SK-N-SH (cell line): ENCODE data around the gene NCOA5. TPM values are rescaled to one million over a fixed set of nuclear protein-coding genes. Genes with fewer than 3 reads are reported as not detected.
"Not testable (repeated sequence)": the region's sequence is repeated elsewhere in the genome, so short reads cannot be mapped to it uniquely, and the experiment has no call there.

Experiments used
- CTCF ChIA-PET: fragments of 300-600, 350-600 bp; formaldehyde crosslinking; extraction: SDS; loops from one replicate; lab custom pipeline; 2021; lab: Yijun Ruan, JAX
- POLR2A ChIA-PET: fragments of 350-600 bp; sonication (Branson Sonifier 250); formaldehyde crosslinking; extraction: SDS; loops from one replicate; lab custom pipeline; 2020; ENCODE audit warnings: antibody characterized with exemption, inconsistent platforms; lab: Yijun Ruan, JAX
- DNase-seq: peaks from one replicate; pipeline ENCODE4 v3.0.0; 2012
- H2AFZ ChIP-seq: fragments of 200-600 bp; sonication (generic); 2 replicates; pipeline ENCODE4 v1.8.1; 2016; ENCODE audit warnings: antibody characterized with exemption, mild to moderate bottlenecking, low read depth
- H3F3A ChIP-seq: fragments of 200-600 bp; sonication (generic); replicated peaks from 2 replicates; pipeline ENCODE3; 2016; ENCODE audit warnings: antibody characterized with exemption, mild to moderate bottlenecking; ENCODE audit not compliant: insufficient read depth
- H3K27ac ChIP-seq, 2 experiments: fragments of 200-500 bp in 1 of 2; fragments of 200-600 bp in 1 of 2; sonication (Bioruptor generic) in 1 of 2; sonication (generic), shearing (Covaris generic) in 1 of 2; 2 replicates each; pipeline versions ENCODE4 v1.5.1 to v1.6.1; 2014 to 2016; ENCODE audit warnings: low read depth in 2 of 2, inconsistent platforms in 1 of 2, low read length in 1 of 2, mild to moderate bottlenecking in 1 of 2, mixed read lengths in 1 of 2
- H3K27me3 ChIP-seq: fragments of 200-600 bp; sonication (generic), shearing (Covaris generic); 2 replicates; pipeline ENCODE4 v1.6.1; 2016; ENCODE audit warnings: mixed run types; ENCODE audit not compliant: insufficient read depth
- H3K36me3 ChIP-seq, 2 experiments: fragments of 200-500 bp in 1 of 2; fragments of 200-600 bp in 1 of 2; sonication (Bioruptor generic) in 1 of 2; sonication (generic) in 1 of 2; replicated peaks in 1 of 2; 2 replicates each; pipeline versions ENCODE3 to v1.5.1; 2014 to 2016; ENCODE audit warnings: low read length in 1 of 2, mild to moderate bottlenecking in 1 of 2; ENCODE audit not compliant: insufficient read depth in 2 of 2, control insufficient read depth in 1 of 2
- H3K4me1 ChIP-seq, 2 experiments: fragments of 200-500 bp in 1 of 2; fragments of 200-600 bp in 1 of 2; sonication (Bioruptor generic) in 1 of 2; sonication (generic), shearing (Covaris generic) in 1 of 2; 2 replicates each; pipeline versions ENCODE4 v1.5.1 to v1.6.1; 2014 to 2016; ENCODE audit warnings: low read depth in 1 of 2, low read length in 1 of 2, mixed run types in 1 of 2; ENCODE audit not compliant: insufficient read depth in 2 of 2, control insufficient read depth in 1 of 2
- H3K4me2 ChIP-seq: fragments of 200-600 bp; sonication (generic), shearing (Covaris generic); 2 replicates; pipeline ENCODE4 v1.6.1; 2017; ENCODE audit warnings: mixed run types
- H3K4me3 ChIP-seq, 2 experiments: fragments of 200-500 bp in 1 of 2; fragments of 200-600 bp in 1 of 2; sonication (Bioruptor generic) in 1 of 2; sonication (generic), shearing (Covaris generic) in 1 of 2; 2 replicates each; pipeline versions ENCODE4 v1.5.1 to v1.8.1; 2014 to 2016; ENCODE audit warnings: low read depth in 2 of 2, inconsistent platforms in 1 of 2, low read length in 1 of 2, mild to moderate bottlenecking in 1 of 2, mixed read lengths in 1 of 2, moderate library complexity in 1 of 2
- H3K79me2 ChIP-seq: fragments of 200-600 bp; sonication (generic); 2 replicates; pipeline ENCODE4 v1.8.1; 2017; ENCODE audit warnings: mild to moderate bottlenecking; ENCODE audit not compliant: insufficient read depth
- H3K9ac ChIP-seq: fragments of 200-600 bp; sonication (generic); 2 replicates; pipeline ENCODE4 v1.6.1; 2017; ENCODE audit warnings: mixed run types
- H3K9me2 ChIP-seq: fragments of 200-600 bp; sonication (generic); 2 replicates; pipeline ENCODE4 v1.6.1; 2017; ENCODE audit warnings: mixed run types
- H3K9me3 ChIP-seq: fragments of 200-600 bp; sonication (generic); 2 replicates; pipeline ENCODE4 v1.6.1; 2017; ENCODE audit warnings: mixed run types, mild to moderate bottlenecking, moderate library complexity
- H4K20me1 ChIP-seq: fragments of 200-600 bp; sonication (generic); 2 replicates; pipeline ENCODE4 v1.6.1; 2017; ENCODE audit warnings: mild to moderate bottlenecking, mixed run types; ENCODE audit not compliant: insufficient read depth
- EP300 ChIP-seq, 2 experiments: IDR thresholded peaks; 2 replicates each; pipeline versions ENCODE4 v1.4.0 to v1.6.1; 2012; ENCODE audit warnings: borderline replicate concordance in 1 of 2, low read depth in 1 of 2, low read length in 1 of 2
- FOXM1 ChIP-seq: IDR thresholded peaks from 2 replicates; pipeline ENCODE4 v1.4.0; 2012; ENCODE audit warnings: low read depth, mild to moderate bottlenecking
- GATA2 ChIP-seq: sonication (generic); formaldehyde crosslinking; IDR thresholded peaks from 2 replicates; pipeline ENCODE4 v1.5.0; 2020; ENCODE audit warnings: mild to moderate bottlenecking, missing genetic modification reagents
- JUND ChIP-seq: IDR thresholded peaks from 2 replicates; pipeline ENCODE4 v1.4.0; 2012
- MEF2A ChIP-seq: IDR thresholded peaks from 2 replicates; pipeline ENCODE4 v1.4.0; 2012; ENCODE audit warnings: low read depth, borderline replicate concordance
- MXI1 ChIP-seq: IDR thresholded peaks from 2 replicates; pipeline ENCODE4 v1.6.1; 2012; ENCODE audit warnings: mild to moderate bottlenecking, low read depth, low read length, improper control_type of control experiment
- POLR2AphosphoS5 ChIP-seq: IDR thresholded peaks from 2 replicates; pipeline ENCODE4 v1.6.1; 2012; ENCODE audit warnings: low read depth, low read length
- RAD21 ChIP-seq: IDR thresholded peaks from 2 replicates; pipeline ENCODE4 v1.6.1; 2012; ENCODE audit warnings: mild to moderate bottlenecking, low read length
- SIN3A ChIP-seq: IDR thresholded peaks from 2 replicates; pipeline ENCODE4 v1.6.1; 2012; ENCODE audit warnings: low read depth, mild to moderate bottlenecking, low read length, moderate library complexity, borderline replicate concordance
- SMC3 ChIP-seq: IDR thresholded peaks from 2 replicates; pipeline ENCODE4 v1.6.1; 2012; ENCODE audit warnings: low read depth, low read length, improper control_type of control experiment
- TCF12 ChIP-seq: IDR thresholded peaks from 2 replicates; pipeline ENCODE4 v1.4.0; 2012
- YY1 ChIP-seq: IDR thresholded peaks from 2 replicates; pipeline ENCODE4 v1.4.0; 2012; ENCODE audit warnings: low read depth, mild to moderate bottlenecking
- WGBS: methylation state at CpG from one replicate; pipeline ENCODE4 v1.1.6; 2017; ENCODE audit warnings: low lambda C conversion rate; 5-methylcytosine and 5-hydroxymethylcytosine counted together
- polyA plus RNA-seq, 3 experiments: library from polyadenylated mRNA; depleted of rRNA; stranded (reverse); fragments of >200 nt; gene quantifications; 2 replicates each; pipeline ENCODE4 v1.2.3, GENCODE V29; 2012
- TF ChIP-seq, protein P1 (sequence below): fragments of 150-350 bp; IDR thresholded peaks from 2 replicates; pipeline ENCODE4 v1.6.1; 2016; ENCODE audit warnings: mild to moderate bottlenecking, low read depth, low read length
- TF ChIP-seq, protein P2 (sequence below): IDR thresholded peaks from 2 replicates; pipeline ENCODE4; 2012
- TF ChIP-seq, protein P3 (sequence below): fragments of 150-350 bp; IDR thresholded peaks from 2 replicates; pipeline ENCODE4 v1.6.1; 2017; ENCODE audit warnings: antibody characterized with exemption, low read length, low read depth, borderline replicate concordance

The NCOA5 gene
- polyA plus RNA-seq, 1 of the 3 experiments (the other 2 are of a cell fraction): 20.4 TPM

DNA sequence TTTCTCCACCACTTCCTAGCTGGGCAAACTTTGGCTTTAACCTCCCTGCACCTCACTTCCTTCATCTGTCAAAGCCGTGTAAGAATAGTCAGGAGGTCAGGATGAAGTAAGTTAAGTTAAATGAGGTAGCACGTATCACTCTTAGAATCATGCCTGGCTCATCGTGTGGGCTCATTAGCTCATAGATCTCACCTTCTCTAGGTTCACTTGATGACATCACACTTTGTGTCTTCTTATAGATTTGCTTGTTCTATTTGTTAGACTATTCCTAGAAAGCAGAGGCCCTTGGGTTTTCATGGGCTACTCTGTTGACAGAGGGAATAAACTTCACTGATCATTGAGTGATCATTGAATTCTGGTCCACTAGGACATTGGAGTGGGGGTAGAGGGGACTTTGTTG lies 12.2 kb upstream of the NCOA5 start (continued):
- no peak for TF ChIP-seq RAD21
- no peak for TF ChIP-seq GATA2 (CRISPR knock-in tag)
- TF ChIP-seq SIN3A: no peak
- no peak for TF ChIP-seq JUND
- no peak for TF ChIP-seq FOXM1
- TF ChIP-seq MEF2A: no peak
- no peak for TF ChIP-seq SMC3
- TF ChIP-seq YY1: no peak
- no peak for TF ChIP-seq POLR2AphosphoS5
- no peak for TF ChIP-seq MXI1
- TF ChIP-seq, all 33 proteins: peak for 0

DNA sequence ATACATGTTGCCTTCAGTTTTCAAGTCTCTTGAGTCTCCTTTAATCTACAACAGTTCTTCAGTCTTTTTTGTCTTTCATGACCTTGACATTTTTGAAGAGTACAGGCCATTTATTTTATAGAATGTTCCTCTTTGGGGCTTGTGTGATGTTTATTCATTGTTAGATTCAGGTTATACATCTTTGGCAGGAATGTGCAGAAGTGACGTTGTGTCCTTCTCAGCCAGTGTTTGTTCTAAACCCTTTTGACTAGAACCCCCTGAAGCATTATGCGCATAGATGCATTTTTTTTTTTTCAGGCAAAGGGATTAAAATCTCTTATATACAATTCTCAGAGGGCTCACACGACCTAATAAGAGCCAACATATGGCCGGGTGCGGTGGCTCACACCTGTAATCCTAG lies 11.2 kb upstream of the NCOA5 start:
- H3K79me2 ChIP-seq: no peaks in the 10 kb centered on the region
- H3K4me3 ChIP-seq: no peak overlapping the region
- no peaks in the 10 kb centered on the region; the same call in 1 of the 2 replicates for H3K27me3 ChIP-seq
- H3K36me3 ChIP-seq: no peaks in the 10 kb centered on the region
- no peaks in the 10 kb centered on the region for H3F3A ChIP-seq
- H3K9me3 ChIP-seq: no peaks in the 10 kb centered on the region
- H3K27ac ChIP-seq: no peak overlapping the region
- H4K20me1 ChIP-seq: no peaks in the 10 kb centered on the region
- no peak for DNase-seq
- POLR2A ChIA-PET: no interaction called here
- TF ChIP-seq EP300 (IDR thresholded peaks at IDR 0.05; ENCODE audit: borderline replicate concordance in 1 of 2, low read depth in 1 of 2, low read length in 1 of 2): no peak
- no peak for TF ChIP-seq FOXM1
- TF ChIP-seq, protein P1, sequence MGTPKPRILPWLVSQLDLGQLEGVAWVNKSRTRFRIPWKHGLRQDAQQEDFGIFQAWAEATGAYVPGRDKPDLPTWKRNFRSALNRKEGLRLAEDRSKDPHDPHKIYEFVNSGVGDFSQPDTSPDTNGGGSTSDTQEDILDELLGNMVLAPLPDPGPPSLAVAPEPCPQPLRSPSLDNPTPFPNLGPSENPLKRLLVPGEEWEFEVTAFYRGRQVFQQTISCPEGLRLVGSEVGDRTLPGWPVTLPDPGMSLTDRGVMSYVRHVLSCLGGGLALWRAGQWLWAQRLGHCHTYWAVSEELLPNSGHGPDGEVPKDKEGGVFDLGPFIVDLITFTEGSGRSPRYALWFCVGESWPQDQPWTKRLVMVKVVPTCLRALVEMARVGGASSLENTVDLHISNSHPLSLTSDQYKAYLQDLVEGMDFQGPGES: no peak
- TF ChIP-seq, protein P2, sequence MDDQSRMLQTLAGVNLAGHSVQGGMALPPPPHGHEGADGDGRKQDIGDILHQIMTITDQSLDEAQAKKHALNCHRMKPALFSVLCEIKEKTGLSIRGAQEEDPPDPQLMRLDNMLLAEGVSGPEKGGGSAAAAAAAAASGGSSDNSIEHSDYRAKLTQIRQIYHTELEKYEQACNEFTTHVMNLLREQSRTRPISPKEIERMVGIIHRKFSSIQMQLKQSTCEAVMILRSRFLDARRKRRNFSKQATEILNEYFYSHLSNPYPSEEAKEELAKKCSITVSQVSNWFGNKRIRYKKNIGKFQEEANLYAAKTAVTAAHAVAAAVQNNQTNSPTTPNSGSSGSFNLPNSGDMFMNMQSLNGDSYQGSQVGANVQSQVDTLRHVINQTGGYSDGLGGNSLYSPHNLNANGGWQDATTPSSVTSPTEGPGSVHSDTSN: no peak
- no peak for TF ChIP-seq MEF2A
- TF ChIP-seq TCF12: no peak
- TF ChIP-seq, protein P3, sequence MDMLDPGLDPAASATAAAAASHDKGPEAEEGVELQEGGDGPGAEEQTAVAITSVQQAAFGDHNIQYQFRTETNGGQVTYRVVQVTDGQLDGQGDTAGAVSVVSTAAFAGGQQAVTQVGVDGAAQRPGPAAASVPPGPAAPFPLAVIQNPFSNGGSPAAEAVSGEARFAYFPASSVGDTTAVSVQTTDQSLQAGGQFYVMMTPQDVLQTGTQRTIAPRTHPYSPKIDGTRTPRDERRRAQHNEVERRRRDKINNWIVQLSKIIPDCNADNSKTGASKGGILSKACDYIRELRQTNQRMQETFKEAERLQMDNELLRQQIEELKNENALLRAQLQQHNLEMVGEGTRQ: no peak
- no peak for TF ChIP-seq SIN3A
- no peak for TF ChIP-seq POLR2AphosphoS5
- H3K4me2 ChIP-seq: no peak overlapping the region
- 57% methylated on average over 5 of the region's 5 CpGs for WGBS
- CTCF ChIA-PET: interaction anchor here (1.1 to 1.5 kb wide), 3 partner anchors 27 to 86 kb away, joined by 3 read pairs; no protein-coding TSS in a partner anchor
- no peaks in the 10 kb centered on the region for H3K9me2 ChIP-seq
- H2AFZ ChIP-seq: no peak overlapping the region
- H3K4me1 ChIP-seq: no peaks in the 10 kb centered on the region
- H3K9ac ChIP-seq: no peak overlapping the region

DNA sequence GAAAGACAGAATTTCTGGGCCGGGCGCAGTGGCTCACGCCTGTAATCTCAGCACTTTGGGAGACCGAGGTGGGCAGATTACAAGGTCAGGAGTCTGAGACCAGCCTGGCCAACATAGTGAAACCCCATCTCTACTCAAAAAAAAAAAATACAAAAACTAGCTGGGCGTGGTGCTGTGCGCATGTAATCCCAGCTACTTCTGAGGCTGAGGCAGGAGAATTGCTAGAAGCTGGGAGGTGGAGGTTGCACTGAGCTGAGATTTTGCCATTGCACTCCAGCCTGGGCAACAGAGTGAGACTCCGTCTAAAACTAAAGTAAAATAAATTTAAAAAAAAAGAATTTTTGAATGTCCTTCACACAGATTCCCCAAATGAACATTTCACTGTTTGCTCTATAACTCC lies 10.7 kb upstream of the NCOA5 start:
- ChIA-PET POLR2A (interaction anchor here (0.6 kb wide), 1 partner anchor 22 kb away, joined by 3 read pairs; no protein-coding TSS in a partner anchor), CTCF (interaction anchor here (1.5 kb wide), 1 partner anchor 31 kb away, joined by 3 read pairs; no protein-coding TSS in a partner anchor)
- not testable (repeated sequence) for H3K79me2 ChIP-seq, H2AFZ ChIP-seq, H3K27me3 ChIP-seq, H3K4me2 ChIP-seq, H3F3A ChIP-seq, H3K9me2 ChIP-seq, H3K9me3 ChIP-seq, H3K27ac ChIP-seq, DNase-seq, H3K4me1 ChIP-seq, H3K9ac ChIP-seq, H3K4me3 ChIP-seq, H3K36me3 ChIP-seq, H4K20me1 ChIP-seq
- WGBS: 73% methylated on average over 7 of the region's 7 CpGs
